T-helper 9 cell (primary cell): Measurements from ENCODE around the gene GTF3C1.

Source experiments
- DNase-seq: peaks from one replicate; pipeline ENCODE4 v3.0.0-alpha.2; 2020

Gene GTF3C1

GRCh38 chr16:27558932-27559331, 9.2 kb upstream of the GTF3C1 start:
- no peak for DNase-seq

- DNase-seq, result no peak
Measured at GRCh38 chr16:27558434-27558833, 8.7 kb upstream of the GTF3C1 start.

DNA sequence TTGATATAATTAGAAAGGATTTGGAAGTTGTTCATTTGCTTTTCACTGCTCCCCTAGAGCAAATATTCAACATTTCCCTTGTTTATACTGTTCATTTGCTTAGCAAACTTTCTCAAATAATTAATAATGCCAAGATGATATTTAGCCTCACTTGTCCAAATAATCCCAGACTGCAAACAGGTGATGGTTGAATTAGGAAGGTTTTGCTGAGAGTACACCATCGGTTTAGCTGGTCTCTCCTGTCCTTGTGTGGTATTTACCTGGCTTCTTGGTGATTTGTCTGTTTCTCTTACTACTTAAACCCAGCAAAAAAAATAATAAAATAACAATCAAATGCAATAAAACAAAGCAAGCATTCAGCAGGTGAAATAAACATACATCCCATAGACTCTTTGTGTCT, 6.8 kb upstream of the GTF3C1 start:
- no peak for DNase-seq

DNA sequence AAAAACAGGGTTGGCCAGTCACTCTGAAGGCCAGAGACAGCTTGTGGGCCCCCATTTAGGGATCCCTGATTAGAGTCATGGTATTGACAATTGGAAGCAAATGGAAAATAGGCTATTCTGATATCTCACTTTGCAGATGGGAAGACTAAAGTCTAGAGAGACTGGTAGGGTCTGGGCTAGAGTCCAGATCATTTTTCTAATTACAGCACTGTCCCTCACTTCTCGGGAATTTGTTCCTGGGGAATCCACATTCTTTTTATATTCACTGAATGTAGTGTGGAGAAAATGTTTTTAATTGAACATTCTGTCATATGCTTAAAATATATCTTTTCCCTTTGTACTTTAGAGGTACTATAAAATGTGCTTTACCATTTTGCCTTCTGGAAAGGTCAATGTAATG, 1.3 kb upstream of the GTF3C1 start:
- DNase-seq, result no peak

DNA sequence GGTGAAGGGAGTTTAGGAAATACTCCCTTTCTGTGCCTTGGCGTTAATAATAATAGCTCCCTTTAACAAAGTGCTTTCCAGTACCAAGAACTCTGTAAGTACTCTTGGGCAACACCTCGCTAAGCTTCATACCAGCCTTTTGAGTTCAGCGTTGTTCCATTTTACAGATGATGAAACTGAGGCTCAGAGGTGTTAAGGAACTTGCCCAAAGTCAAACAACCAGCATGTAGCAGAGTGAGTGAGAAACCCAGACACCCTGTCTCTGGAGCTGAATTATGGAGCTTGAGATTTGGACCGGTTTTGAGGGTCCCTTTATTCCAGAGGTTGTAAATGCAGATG, 838 bp upstream of the GTF3C1 start:
- DNase-seq, result no peak

DNA sequence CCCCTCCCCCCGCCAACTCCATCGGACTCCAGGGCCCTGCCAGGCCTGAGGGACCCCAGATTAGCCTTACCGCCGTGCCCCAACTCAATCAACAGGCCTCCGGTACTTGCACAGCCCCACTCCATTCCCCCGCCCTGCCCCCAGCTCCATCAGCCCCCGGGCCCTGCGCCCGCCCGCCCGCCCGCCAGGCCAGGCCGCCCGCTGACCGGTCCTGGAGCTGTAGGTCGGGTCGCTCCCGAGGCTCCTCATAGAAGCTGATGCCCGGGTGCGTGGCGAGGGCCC, 308 bp downstream of the GTF3C1 start:
- no peak for DNase-seq

DNA sequence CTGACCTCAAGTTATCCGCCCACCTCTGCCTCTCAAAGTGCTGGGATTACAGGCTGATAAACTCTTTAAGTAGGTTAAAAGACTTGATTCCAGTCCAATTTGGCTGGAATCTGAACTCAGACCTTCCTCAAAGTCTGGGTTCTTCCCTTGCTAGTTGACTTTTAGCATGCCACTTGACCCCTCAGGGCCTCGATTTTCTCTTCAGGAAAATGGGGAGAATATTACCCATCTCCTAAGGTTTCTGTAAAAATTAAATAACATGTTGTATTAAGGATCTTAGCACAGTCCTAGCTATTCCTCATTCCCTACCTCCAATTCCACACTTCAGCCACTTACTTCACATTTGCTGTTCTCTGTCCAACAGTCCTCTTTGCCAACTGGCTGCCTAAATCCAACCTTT, 1.9 kb downstream of the GTF3C1 start:
- DNase-seq, result no peak

DNA sequence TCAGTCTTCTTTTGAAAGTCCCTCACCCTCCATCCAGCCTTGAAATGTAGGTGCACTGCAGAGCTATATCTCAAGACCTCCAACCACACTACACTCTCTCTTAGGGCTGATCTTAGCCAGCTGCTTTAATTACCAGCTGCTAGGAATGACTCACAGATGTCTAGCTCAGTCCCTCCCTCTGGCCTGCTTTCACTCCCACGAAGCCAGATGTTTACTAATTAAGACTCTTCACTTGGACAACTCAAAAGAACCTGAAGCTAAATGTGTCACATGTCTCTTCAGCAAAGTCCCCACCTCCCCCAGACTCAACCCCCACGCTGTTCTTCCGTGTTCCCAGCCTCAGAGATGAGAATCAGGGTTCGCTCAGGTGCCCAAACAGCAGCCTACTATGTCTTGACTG, 2.6 kb downstream of the GTF3C1 start:
- no peak for DNase-seq

GRCh38 chr16:27544671-27545070, 5.0 kb downstream of the GTF3C1 start:
- no peak for DNase-seq

- no peak for DNase-seq
Measured at GRCh38 chr16:27543801-27544200, 5.9 kb downstream of the GTF3C1 start.

DNA sequence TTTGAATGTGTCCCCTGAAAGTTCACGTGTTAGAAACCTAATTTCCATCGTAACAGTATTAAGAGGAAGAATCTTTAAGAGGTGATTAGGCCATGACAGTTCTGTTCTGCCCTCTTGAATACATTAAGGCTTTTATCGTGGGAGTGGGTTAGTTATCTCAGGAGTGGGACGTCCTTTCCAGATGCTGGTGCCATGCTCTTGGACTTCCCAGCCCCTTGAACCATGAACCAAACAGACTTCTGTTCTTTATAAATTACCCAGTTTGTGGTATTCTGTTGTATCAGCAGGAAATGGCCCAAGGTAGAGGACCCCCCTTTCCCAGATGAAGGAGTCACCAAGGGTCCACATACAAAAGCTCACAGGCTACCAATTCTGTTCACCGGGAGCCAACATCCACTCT, 10.1 kb downstream of the GTF3C1 start:
- DNase-seq, result no peak

- DNase-seq, result no peak
Measured at GRCh38 chr16:27539120-27539519, 10.6 kb downstream of the GTF3C1 start.

DNA sequence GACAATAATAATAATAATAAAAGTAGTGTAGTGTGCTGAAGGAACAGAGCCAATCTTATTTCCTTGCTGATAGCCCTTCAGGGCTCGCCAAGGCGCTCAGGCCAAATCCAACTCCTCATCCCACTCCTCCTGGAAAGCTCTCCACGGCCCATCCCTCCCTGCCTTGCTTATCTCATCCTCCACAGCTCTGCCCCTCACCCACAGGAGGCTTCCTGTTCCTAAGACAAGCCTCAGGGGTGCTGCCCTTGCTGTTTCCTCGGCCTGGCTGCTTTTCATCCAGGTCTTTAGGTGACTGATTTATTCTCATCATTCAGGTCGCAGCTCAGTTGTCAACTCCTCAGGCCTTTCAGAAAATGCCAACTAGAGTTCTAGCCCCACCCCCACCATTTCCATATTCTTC, 11.2 kb downstream of the GTF3C1 start:
- DNase-seq, result no peak

DNA sequence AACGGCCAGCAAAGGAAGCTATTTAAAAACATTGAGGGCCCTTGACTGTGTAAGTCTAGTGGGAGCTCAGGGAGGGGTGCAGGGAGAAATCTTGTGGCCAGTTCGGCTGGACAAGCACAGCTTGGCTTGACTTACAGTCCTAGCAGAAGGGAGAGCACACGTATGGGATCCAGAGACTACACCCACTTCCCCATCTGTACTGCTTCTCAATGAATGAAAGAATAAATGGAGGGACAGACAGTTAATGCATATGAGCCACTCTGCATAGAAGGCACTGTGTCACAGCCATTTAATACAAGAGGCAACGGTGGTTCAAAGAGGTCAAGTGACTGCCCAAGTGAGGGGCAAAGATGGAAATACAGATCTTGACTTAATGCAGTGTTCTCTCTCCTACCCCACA, 15.5 kb downstream of the GTF3C1 start:
- no peak for DNase-seq

- no peak for DNase-seq
Measured at GRCh38 chr16:27531826-27532800, 17.6 kb downstream of the GTF3C1 start.

GRCh38 chr16:27531186-27531585, 18.5 kb downstream of the GTF3C1 start:
- no peak for DNase-seq

GRCh38 chr16:27529962-27530361, 19.8 kb downstream of the GTF3C1 start:
- DNase-seq, result no peak

GRCh38 chr16:27528294-27528693, 21.4 kb downstream of the GTF3C1 start:
- no peak for DNase-seq

GRCh38 chr16:27526180-27526579, 23.5 kb downstream of the GTF3C1 start:
- DNase-seq, result no peak

DNA sequence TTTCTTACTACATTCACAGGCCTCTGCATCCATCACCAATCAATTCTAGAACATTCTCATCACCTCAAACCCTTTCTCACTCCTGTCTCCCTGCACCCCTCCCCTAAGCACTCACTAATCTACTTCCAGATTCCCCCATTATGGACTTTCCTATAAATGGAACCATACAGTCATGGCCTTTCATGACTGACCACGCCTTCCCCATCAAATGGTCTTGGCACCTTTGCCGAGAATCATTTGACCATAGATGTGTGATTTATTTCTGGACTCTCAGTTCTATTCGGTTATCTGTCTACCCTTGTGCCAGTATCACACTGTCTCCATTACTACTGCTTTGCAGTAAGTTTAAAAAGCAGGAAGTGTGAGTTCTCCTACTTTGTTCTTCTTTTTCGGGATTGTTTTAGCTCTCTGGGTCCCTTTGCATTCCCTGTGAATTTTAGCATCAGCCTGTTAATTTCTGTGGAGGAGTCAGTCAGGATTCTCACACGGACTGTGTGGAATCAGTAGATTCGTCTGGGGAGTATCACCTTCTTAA, 27.5 kb downstream of the GTF3C1 start:
- DNase-seq, result no peak

DNA sequence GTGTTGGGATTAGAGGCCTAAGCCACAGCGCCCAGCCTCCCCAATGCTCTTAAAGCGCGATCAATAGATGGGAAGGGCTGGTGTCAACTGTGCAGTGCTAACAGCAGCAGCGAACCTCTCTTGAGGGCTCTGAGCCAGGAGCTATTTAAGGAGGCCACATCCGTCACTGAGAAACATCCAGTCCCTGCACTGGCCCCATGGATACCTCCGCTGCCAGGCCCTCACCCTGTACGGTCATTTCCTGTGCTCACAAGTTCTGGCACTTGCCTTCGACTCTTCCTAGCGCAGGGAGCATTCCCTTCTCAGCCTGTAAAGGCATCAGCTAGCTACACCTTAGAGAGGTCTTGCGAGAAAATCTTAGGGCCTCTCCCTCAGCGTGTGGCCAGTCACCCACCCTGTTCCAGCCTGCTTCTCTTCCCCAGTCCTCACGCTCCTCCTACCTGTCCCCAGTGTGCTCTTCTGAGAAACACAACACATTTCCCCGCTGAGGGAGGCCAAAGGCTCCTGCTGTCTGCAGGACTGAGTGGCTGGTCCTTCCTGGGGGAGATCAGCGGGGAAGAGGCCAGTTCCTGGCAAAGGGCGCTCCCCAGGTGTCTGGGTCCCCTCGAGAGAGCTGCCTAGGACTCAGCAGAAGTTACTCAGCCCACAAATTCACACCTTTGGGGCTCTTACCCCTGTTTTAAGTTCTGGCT, 28.6 kb downstream of the GTF3C1 start:
- no peak for DNase-seq

- DNase-seq, result no peak
Measured at GRCh38 chr16:27518226-27518625, 31.5 kb downstream of the GTF3C1 start.

GRCh38 chr16:27517664-27518063, 32.0 kb downstream of the GTF3C1 start:
- no peak for DNase-seq

GRCh38 chr16:27516365-27516764, 33.3 kb downstream of the GTF3C1 start:
- DNase-seq, result no peak
